ENCODE measurements around the gene SNAPC1. TPM values are rescaled to one million over a fixed set of nuclear protein-coding genes. Genes with fewer than 3 reads are reported as not detected.

Gene SNAPC1
- total and polyA plus RNA-seq, 9 of the 15 experiments (the other 6 are each of a cell fraction or from before 2014, with no cell fraction given), result 3.7 to 9.0 (median 7.9) TPM

DNA sequence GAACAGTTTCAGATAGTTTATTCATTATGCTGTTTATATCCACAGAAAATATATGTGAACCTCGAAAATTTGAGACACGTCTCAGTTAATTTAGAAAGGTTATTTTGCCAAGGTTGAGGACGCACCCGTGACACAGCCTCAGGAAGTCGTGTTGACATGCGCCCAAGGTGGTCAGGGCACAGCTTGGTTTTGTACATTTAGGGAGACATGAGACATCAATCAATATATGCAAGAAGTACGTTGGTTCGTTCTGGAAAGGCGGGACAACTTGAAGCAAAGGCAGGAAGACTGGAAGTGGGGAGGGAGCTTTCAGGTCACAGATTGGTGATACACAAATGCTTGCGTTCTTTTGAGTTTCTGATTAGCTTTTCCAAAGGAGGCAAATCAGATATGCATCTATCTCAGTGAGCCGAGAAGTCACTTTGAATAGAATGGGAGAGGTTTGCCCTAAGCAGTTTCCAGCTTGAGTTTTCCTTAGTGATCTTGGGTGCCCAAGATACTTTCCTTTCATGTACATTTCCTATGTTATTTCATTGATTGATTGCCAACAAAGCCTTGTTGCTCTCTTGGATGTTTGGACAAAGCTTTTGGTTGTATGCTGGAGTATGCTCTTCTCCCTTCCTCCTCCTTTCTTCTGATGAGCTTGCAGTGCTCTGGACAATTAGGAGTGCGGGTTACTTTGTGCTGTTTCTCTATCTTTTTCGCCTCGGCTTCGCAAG lies 3.2 kb downstream of the SNAPC1 start:
- BruUV-seq (replicated peaks), result no TSS peak
- intact Hi-C loops (cut with micrococcal nuclease) (no loop called here), in situ Hi-C loops (cut with MboI) (no loop called here)
- Histone ChIP-seq H4K20me1 (replicated peaks; ENCODE audit: control insufficient read depth, insufficient read depth, low read length) (no peaks in the 10 kb centered on the region), H3K79me2 (ENCODE audit: control insufficient read depth, insufficient read depth, low read length) (peaks cover 49% of the 10 kb centered on the region), H3K9ac (ENCODE audit: insufficient read depth in 1 of 2, low read depth in 2 of 2, low read length in 2 of 2) (peak overlapping the region; percentile 56 to 72; a peak in 3 of 4 replicates), H3K9me1 (ENCODE audit: control insufficient read depth, insufficient read depth, low read length) (no peaks in the 10 kb centered on the region), H3K4me1 (replicated peaks in 1 of 2; ENCODE audit: control insufficient read depth in 2 of 2, insufficient read depth in 2 of 2, low read length in 2 of 2) (peaks cover 0 to 5% of the 10 kb centered on the region in 2 experiments; a peak in 2 of 5 replicates), H3K9me3 (replicated peaks; ENCODE audit: control insufficient read depth, insufficient read depth, low read depth, low read length) (no peaks in the 10 kb centered on the region), H3K27me3 (ENCODE audit: control insufficient read depth in 2 of 2, insufficient read depth in 2 of 2, low read length in 2 of 2) (no peaks in the 10 kb centered on the region; a peak in 1 of 5 replicates), H3K36me3 (ENCODE audit: control insufficient read depth, insufficient read depth, low read length) (peaks cover 35% of the 10 kb centered on the region; the same call in 2 of the 3 replicates), H3K4me2 (ENCODE audit: insufficient read depth, low read length) (peak overlapping the region; percentile 98), H3K27ac (ENCODE audit: extremely low read depth, low read depth, low read length) (peak overlapping the region; percentile 86), H2AFZ (ENCODE audit: low read depth, low read length) (peak overlapping the region; percentile 34), H3K4me3 (peak overlapping the region; percentile 77)
- CTCF ChIA-PET (ENCODE audit: low intra/inter-chr PET ratio), result no interaction called here
- DNase-seq (ENCODE audit: extremely low read depth in 1 of 4, low spot score in 3 of 4) (peak in 1 of 4 experiments; percentile 56), ATAC-seq (no peak), FAIRE-seq (peak; percentile 74)
- 14% methylated on average over 15 of the region's 15 CpGs for WGBS (ENCODE audit: insufficient coverage, low coverage, missing lambda C conversion rate)
- POLR2A ChIA-PET, result interaction anchor here (1.7 kb wide), 1 partner anchor 18 kb away, joined by 5 read pairs; no protein-coding TSS in a partner anchor
- no peak for TF ChIP-seq SRSF3 (IDR thresholded peaks at IDR 0.05; ENCODE audit: insufficient read depth, low read length)
- TF ChIP-seq ERF (CRISPR knock-in tag; IDR thresholded peaks at IDR 0.05), result no peak
- TF ChIP-seq, protein P1, sequence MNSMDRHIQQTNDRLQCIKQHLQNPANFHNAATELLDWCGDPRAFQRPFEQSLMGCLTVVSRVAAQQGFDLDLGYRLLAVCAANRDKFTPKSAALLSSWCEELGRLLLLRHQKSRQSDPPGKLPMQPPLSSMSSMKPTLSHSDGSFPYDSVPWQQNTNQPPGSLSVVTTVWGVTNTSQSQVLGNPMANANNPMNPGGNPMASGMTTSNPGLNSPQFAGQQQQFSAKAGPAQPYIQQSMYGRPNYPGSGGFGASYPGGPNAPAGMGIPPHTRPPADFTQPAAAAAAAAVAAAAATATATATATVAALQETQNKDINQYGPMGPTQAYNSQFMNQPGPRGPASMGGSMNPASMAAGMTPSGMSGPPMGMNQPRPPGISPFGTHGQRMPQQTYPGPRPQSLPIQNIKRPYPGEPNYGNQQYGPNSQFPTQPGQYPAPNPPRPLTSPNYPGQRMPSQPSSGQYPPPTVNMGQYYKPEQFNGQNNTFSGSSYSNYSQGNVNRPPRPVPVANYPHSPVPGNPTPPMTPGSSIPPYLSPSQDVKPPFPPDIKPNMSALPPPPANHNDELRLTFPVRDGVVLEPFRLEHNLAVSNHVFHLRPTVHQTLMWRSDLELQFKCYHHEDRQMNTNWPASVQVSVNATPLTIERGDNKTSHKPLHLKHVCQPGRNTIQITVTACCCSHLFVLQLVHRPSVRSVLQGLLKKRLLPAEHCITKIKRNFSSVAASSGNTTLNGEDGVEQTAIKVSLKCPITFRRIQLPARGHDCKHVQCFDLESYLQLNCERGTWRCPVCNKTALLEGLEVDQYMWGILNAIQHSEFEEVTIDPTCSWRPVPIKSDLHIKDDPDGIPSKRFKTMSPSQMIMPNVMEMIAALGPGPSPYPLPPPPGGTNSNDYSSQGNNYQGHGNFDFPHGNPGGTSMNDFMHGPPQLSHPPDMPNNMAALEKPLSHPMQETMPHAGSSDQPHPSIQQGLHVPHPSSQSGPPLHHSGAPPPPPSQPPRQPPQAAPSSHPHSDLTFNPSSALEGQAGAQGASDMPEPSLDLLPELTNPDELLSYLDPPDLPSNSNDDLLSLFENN (IDR thresholded peaks at IDR 0.05; ENCODE audit: low read depth in 2 of 2, low read length in 2 of 2), result no peak
- TF ChIP-seq MTA3 (IDR thresholded peaks at IDR 0.05; ENCODE audit: borderline replicate concordance), result no peak
- no peak for TF ChIP-seq ZFX (CRISPR knock-in tag; IDR thresholded peaks at IDR 0.05)
- no peak for TF ChIP-seq GTF2F1 (IDR thresholded peaks at IDR 0.05; ENCODE audit: low read depth, low read length)
- TF ChIP-seq HCFC1 (IDR thresholded peaks at IDR 0.05; ENCODE audit: low read depth, low read length), result no peak
- 0 out of 4 replicates have a peak, but pooled peaks of 1 of the 2 experiments have one; percentile 33 for TF ChIP-seq NRF1 (conservative IDR thresholded peaks at IDR 0.05 in 1 of 2, IDR thresholded peaks at IDR 0.05 in 1 of 2)
- no peak for TF ChIP-seq ZNF586 (CRISPR knock-in tag; conservative IDR thresholded peaks at IDR 0.05)
- TF ChIP-seq CXXC5 (CRISPR knock-in tag; IDR thresholded peaks at IDR 0.05), result 0 out of 2 replicates have a peak, but pooled peaks have one; percentile 10
- 0 out of 2 replicates have a peak, but pooled peaks have one; percentile 12 for TF ChIP-seq CREM (IDR thresholded peaks at IDR 0.05; ENCODE audit: low read depth)
- TF ChIP-seq, protein P2, sequence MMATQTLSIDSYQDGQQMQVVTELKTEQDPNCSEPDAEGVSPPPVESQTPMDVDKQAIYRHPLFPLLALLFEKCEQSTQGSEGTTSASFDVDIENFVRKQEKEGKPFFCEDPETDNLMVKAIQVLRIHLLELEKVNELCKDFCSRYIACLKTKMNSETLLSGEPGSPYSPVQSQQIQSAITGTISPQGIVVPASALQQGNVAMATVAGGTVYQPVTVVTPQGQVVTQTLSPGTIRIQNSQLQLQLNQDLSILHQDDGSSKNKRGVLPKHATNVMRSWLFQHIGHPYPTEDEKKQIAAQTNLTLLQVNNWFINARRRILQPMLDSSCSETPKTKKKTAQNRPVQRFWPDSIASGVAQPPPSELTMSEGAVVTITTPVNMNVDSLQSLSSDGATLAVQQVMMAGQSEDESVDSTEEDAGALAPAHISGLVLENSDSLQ (IDR thresholded peaks at IDR 0.05), result peak; percentile 93
- TF ChIP-seq, protein P3, sequence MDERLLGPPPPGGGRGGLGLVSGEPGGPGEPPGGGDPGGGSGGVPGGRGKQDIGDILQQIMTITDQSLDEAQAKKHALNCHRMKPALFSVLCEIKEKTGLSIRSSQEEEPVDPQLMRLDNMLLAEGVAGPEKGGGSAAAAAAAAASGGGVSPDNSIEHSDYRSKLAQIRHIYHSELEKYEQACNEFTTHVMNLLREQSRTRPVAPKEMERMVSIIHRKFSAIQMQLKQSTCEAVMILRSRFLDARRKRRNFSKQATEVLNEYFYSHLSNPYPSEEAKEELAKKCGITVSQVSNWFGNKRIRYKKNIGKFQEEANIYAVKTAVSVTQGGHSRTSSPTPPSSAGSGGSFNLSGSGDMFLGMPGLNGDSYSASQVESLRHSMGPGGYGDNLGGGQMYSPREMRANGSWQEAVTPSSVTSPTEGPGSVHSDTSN (CRISPR knock-in tag; IDR thresholded peaks at IDR 0.05; ENCODE audit: low read depth), result no peak
- TF ChIP-seq, protein P3 (tag; conservative IDR thresholded peaks at IDR 0.05; ENCODE audit: low read depth), result peak; percentile 81
- TF ChIP-seq GABPA (tag; conservative IDR thresholded peaks at IDR 0.05; ENCODE audit: low read depth), result 0 out of 2 replicates have a peak, but pooled peaks have one; percentile 15

Data from K562 (cell line).